Measurements from ENCODE around the gene WNT2B. TPM values are rescaled to one million over a fixed set of nuclear protein-coding genes. Genes with fewer than 3 reads are reported as not detected.

WNT2B gene
- total RNA-seq, 1 donor from 2014 or later, result 1.5 TPM

- intact Hi-C loops (cut with DNase I), result loop anchor here (5.0 kb wide), 1 partner anchor 185 kb away; no protein-coding TSS in a partner anchor
- DNase-seq (ENCODE audit: missing footprints) (no peak), ATAC-seq (no peak)
Measured at GRCh38 chr1:112517646-112518045, 8.9 kb downstream of the WNT2B start.

- intact Hi-C loops (cut with DNase I), result loop anchor here (5.0 kb wide), 1 partner anchor 184 kb away; no protein-coding TSS in a partner anchor
- no peak for DNase-seq (ENCODE audit: missing footprints)
- ATAC-seq, result peak; percentile 64
Measured at GRCh38 chr1:112518186-112518585, 9.4 kb downstream of the WNT2B start.

- DNase-seq (ENCODE audit: missing footprints) (no peak), ATAC-seq (no peak)
- intact Hi-C loops (cut with DNase I), result no loop called here
Measured at GRCh38 chr1:112520166-112520565, 11.4 kb downstream of the WNT2B start.

- intact Hi-C loops (cut with DNase I), result no loop called here
- ATAC-seq (no peak), DNase-seq (ENCODE audit: missing footprints) (no peak)
Measured at GRCh38 chr1:112522621-112523020, 13.9 kb downstream of the WNT2B start.

GRCh38 chr1:112524251-112524650 is 15.5 kb downstream of the WNT2B start:
- no peak for DNase-seq (ENCODE audit: missing footprints)
- intact Hi-C loops (cut with DNase I), result no loop called here
- ATAC-seq, result peak; percentile 79

GRCh38 chr1:112524986-112525385 is 16.2 kb downstream of the WNT2B start:
- ATAC-seq, result no peak

GRCh38 chr1:112527266-112528010 is 18.7 kb downstream of the WNT2B start:
- intact Hi-C loops (cut with DNase I), result no loop called here
- no peak for ATAC-seq

More at GRCh38 chr1:112524986-112525385, 16.2 kb downstream of the WNT2B start:
- no peak for DNase-seq (ENCODE audit: missing footprints)
- intact Hi-C loops (cut with DNase I), result no loop called here

GRCh38 chr1:112528076-112528475 is 19.3 kb downstream of the WNT2B start:
- intact Hi-C loops (cut with DNase I), result no loop called here
- no peak for ATAC-seq

More at GRCh38 chr1:112527266-112528010, 18.7 kb downstream of the WNT2B start:
- DNase-seq (ENCODE audit: missing footprints), result no peak

GRCh38 chr1:112529301-112529700 is 20.5 kb downstream of the WNT2B start:
- no peak for DNase-seq (ENCODE audit: missing footprints)
- no peak for ATAC-seq
- intact Hi-C loops (cut with DNase I), result no loop called here

More at GRCh38 chr1:112528076-112528475, 19.3 kb downstream of the WNT2B start:
- DNase-seq (ENCODE audit: missing footprints), result no peak

- DNase-seq (ENCODE audit: missing footprints) (no peak), ATAC-seq (no peak)
- intact Hi-C loops (cut with DNase I), result no loop called here
Measured at GRCh38 chr1:112530832-112531231, 22.1 kb downstream of the WNT2B start.

GRCh38 chr1:112532064-112532463 is 23.3 kb downstream of the WNT2B start:
- ATAC-seq, result peak; percentile 85
- DNase-seq (ENCODE audit: missing footprints), result no peak
- intact Hi-C loops (cut with DNase I), result no loop called here

- no peak for DNase-seq (ENCODE audit: missing footprints)
- no peak for ATAC-seq
- intact Hi-C loops (cut with DNase I), result no loop called here
Measured at GRCh38 chr1:112533029-112533428, 24.3 kb downstream of the WNT2B start.

GRCh38 chr1:112536561-112536960 is 27.8 kb downstream of the WNT2B start:
- no peak for DNase-seq (ENCODE audit: missing footprints)
- intact Hi-C loops (cut with DNase I), result no loop called here

GRCh38 chr1:112537456-112537855 is 28.7 kb downstream of the WNT2B start:
- DNase-seq (ENCODE audit: missing footprints), result no peak
- intact Hi-C loops (cut with DNase I), result no loop called here
- no peak for ATAC-seq

More at GRCh38 chr1:112536561-112536960, 27.8 kb downstream of the WNT2B start:
- no peak for ATAC-seq

- DNase-seq (ENCODE audit: missing footprints) (no peak), ATAC-seq (no peak)
- intact Hi-C loops (cut with DNase I), result no loop called here
Measured at GRCh38 chr1:112538883-112539282, 30.1 kb downstream of the WNT2B start.

GRCh38 chr1:112540226-112540794 is 31.5 kb downstream of the WNT2B start:
- intact Hi-C loops (cut with DNase I), result no loop called here
- DNase-seq (ENCODE audit: missing footprints), result no peak
- no peak for ATAC-seq

- no peak for DNase-seq (ENCODE audit: missing footprints)
- intact Hi-C loops (cut with DNase I), result no loop called here
- ATAC-seq, result no peak
Measured at GRCh38 chr1:112541299-112541698, 32.5 kb downstream of the WNT2B start.

GRCh38 chr1:112542206-112542973 is 33.6 kb downstream of the WNT2B start:
- intact Hi-C loops (cut with DNase I), result no loop called here
- ATAC-seq (no peak), DNase-seq (ENCODE audit: missing footprints) (no peak)

GRCh38 chr1:112544011-112544688 is 35.4 kb downstream of the WNT2B start:
- DNase-seq (ENCODE audit: missing footprints) (no peak), ATAC-seq (no peak)
- intact Hi-C loops (cut with DNase I), result no loop called here
